ENCODE measurements around the gene TTC13.
A peak's percentile ranks its signal among the peaks of the same experiment; 100 is the strongest.
"Not testable (repeated sequence)": the region's sequence is repeated elsewhere in the genome, so short reads cannot be mapped to it uniquely, and the experiment has no call there.

The TTC13 gene

GRCh38 chr1:230978491-230979388 lies at the start of gene TTC13, which contains the start of gene ARV1:
TSS of gene TTC13 (minus strand) at chr1:230978861. CDS start at chr1:230978830, 31 bp downstream.
TSS of gene ARV1 (plus strand) at chr1:230979094. CDS start at chr1:230979106, 12 bp downstream.
- DNase-seq = peak; percentile 82 to 100 (median 98)

GRCh38 chr1:231027971-231028370 lies 49.3 kb upstream of the TTC13 start:
- DNase-seq = no peak

- DNase-seq = no peak
Measured at GRCh38 chr1:231027136-231027925, 48.7 kb upstream of the TTC13 start.

GRCh38 chr1:231026576-231026975 lies 47.9 kb upstream of the TTC13 start:
- no peak for DNase-seq

GRCh38 chr1:231023150-231023549 lies 44.5 kb upstream of the TTC13 start:
- DNase-seq = no peak

GRCh38 chr1:231022543-231022942 lies 43.9 kb upstream of the TTC13 start:
- not testable (repeated sequence) for DNase-seq

- no peak for DNase-seq
Measured at GRCh38 chr1:231021540-231022031, 42.9 kb upstream of the TTC13 start.

GRCh38 chr1:231020816-231021215 lies 42.2 kb upstream of the TTC13 start:
- DNase-seq = no peak

GRCh38 chr1:231020139-231020601 lies 41.5 kb upstream of the TTC13 start:
- DNase-seq = no peak

- no peak for DNase-seq
Measured at GRCh38 chr1:231019711-231020110, 41.0 kb upstream of the TTC13 start.

- no peak for DNase-seq
Measured at GRCh38 chr1:231016966-231017365, 38.3 kb upstream of the TTC13 start.

- DNase-seq = no peak
Measured at GRCh38 chr1:231016234-231016633, 37.6 kb upstream of the TTC13 start.

GRCh38 chr1:231013391-231014015 lies 34.8 kb upstream of the TTC13 start:
- no peak for DNase-seq

- DNase-seq = no peak
Measured at GRCh38 chr1:231011963-231012362, 33.3 kb upstream of the TTC13 start.

GRCh38 chr1:231011360-231011759 lies 32.7 kb upstream of the TTC13 start:
- no peak for DNase-seq

GRCh38 chr1:231007535-231007934 lies 28.9 kb upstream of the TTC13 start:
- DNase-seq = not testable (repeated sequence)

GRCh38 chr1:231001892-231002291 lies 23.2 kb upstream of the TTC13 start:
- DNase-seq = no peak

GRCh38 chr1:231000639-231001038 lies 22.0 kb upstream of the TTC13 start:
- DNase-seq = no peak

- DNase-seq = no peak
Measured at GRCh38 chr1:231000201-231000600, 21.5 kb upstream of the TTC13 start.

- no peak for DNase-seq
Measured at GRCh38 chr1:230994860-230995259, 16.2 kb upstream of the TTC13 start.

- DNase-seq = no peak
Measured at GRCh38 chr1:230992100-230992774, 13.6 kb upstream of the TTC13 start.

All from anterior cingulate cortex (tissue), 58 donors.